Activated T-cell treated with anti-CD3 and anti-CD28 coated beads, Interleukin-2, amount 50 U/mL, for 24 hours (primary cell): ENCODE data around the gene GMDS.

Experiments used
- DNase-seq: peaks from one replicate; pipeline ENCODE4 v3.0.0-alpha.2; 2020
- H3K27ac Mint-ChIP-seq: 2 replicates; pipeline ENCODE4 v1.8.0; 2020; ENCODE audit warnings: mild to moderate bottlenecking, mixed read lengths
- H3K27me3 Mint-ChIP-seq: 2 replicates; pipeline ENCODE4 v1.8.0; 2020; ENCODE audit warnings: mixed read lengths
- H3K36me3 Mint-ChIP-seq: 2 replicates; pipeline ENCODE4 v1.8.0; 2020; ENCODE audit warnings: low read depth, mixed read lengths
- H3K4me1 Mint-ChIP-seq: 2 replicates; pipeline ENCODE4 v1.8.0; 2020; ENCODE audit warnings: low read depth, mixed read lengths
- H3K4me3 Mint-ChIP-seq: 2 replicates; pipeline ENCODE4 v1.8.0; 2020; ENCODE audit warnings: mild to moderate bottlenecking, moderate library complexity, mixed read lengths
- H3K9me3 Mint-ChIP-seq: 2 replicates; pipeline ENCODE4 v1.8.0; 2020; ENCODE audit warnings: mixed read lengths

GMDS gene

GRCh38 chr6:1738558-1739081 is 506.8 kb downstream of the GMDS start:
- Mint-ChIP-seq H3K4me1 (no peaks in the 10 kb centered on the region), H3K36me3 (peaks cover 12% of the 10 kb centered on the region), H3K27ac (no peak overlapping the region), H3K4me3 (no peak overlapping the region), H3K9me3 (no peaks in the 10 kb centered on the region), H3K27me3 (no peaks in the 10 kb centered on the region)
- DNase-seq = no peak

- DNase-seq = no peak
- Mint-ChIP-seq H3K27ac (no peak overlapping the region), H3K4me1 (no peaks in the 10 kb centered on the region), H3K4me3 (no peak overlapping the region), H3K36me3 (peaks cover 12% of the 10 kb centered on the region), H3K27me3 (no peaks in the 10 kb centered on the region), H3K9me3 (no peaks in the 10 kb centered on the region)
Measured at GRCh38 chr6:1737463-1738311, 507.7 kb downstream of the GMDS start.

- Mint-ChIP-seq H3K27ac (no peak overlapping the region), H3K36me3 (peaks cover 13% of the 10 kb centered on the region), H3K4me1 (no peaks in the 10 kb centered on the region), H3K4me3 (no peak overlapping the region), H3K9me3 (no peaks in the 10 kb centered on the region), H3K27me3 (no peaks in the 10 kb centered on the region)
- no peak for DNase-seq
Measured at GRCh38 chr6:1736346-1737105, 508.9 kb downstream of the GMDS start.

DNA sequence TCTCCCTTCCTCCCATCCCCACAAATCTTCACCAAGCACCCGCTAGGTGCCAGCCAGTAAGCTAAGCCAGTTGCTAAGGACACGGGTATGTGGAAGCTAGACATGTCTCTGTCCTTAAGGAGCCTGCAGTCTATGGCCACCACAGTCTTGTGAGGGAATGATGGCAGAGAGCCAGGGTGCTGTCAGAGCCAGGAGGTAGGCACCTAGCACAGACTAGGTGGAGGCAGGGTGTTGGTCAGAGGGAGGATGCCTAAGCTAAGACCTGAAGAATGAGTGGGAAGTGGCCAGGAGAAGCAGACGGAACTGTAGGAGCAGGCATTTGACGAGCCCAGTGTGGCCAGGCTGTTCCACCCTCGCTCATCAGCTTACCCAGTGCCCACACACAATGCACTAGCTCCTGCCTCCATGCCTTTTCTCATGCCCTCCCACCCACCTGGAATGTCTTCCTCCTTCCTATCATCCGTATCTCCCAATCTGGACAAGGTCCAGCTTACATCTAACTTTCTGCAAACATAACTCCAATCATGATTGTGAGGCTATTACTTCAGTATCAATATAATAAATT is 510.1 kb downstream of the GMDS start:
- H3K9me3 Mint-ChIP-seq = no peaks in the 10 kb centered on the region
- no peaks in the 10 kb centered on the region for H3K4me1 Mint-ChIP-seq
- H3K27me3 Mint-ChIP-seq = no peaks in the 10 kb centered on the region
- no peak overlapping the region for H3K4me3 Mint-ChIP-seq
- H3K36me3 Mint-ChIP-seq = peaks cover 9% of the 10 kb centered on the region
- no peak overlapping the region for H3K27ac Mint-ChIP-seq
- no peak for DNase-seq

- Mint-ChIP-seq H3K27ac (no peak overlapping the region), H3K4me3 (no peak overlapping the region), H3K36me3 (peaks cover 21% of the 10 kb centered on the region), H3K27me3 (no peaks in the 10 kb centered on the region), H3K9me3 (no peaks in the 10 kb centered on the region), H3K4me1 (no peaks in the 10 kb centered on the region)
- no peak for DNase-seq
Measured at GRCh38 chr6:1730882-1731281, 514.5 kb downstream of the GMDS start.

- no peaks in the 10 kb centered on the region for H3K9me3 Mint-ChIP-seq
- no peak for DNase-seq
- H3K4me1 Mint-ChIP-seq = no peaks in the 10 kb centered on the region
- no peak overlapping the region for H3K4me3 Mint-ChIP-seq
- H3K27me3 Mint-ChIP-seq = no peaks in the 10 kb centered on the region
- H3K27ac Mint-ChIP-seq = no peak overlapping the region
- peaks cover 32% of the 10 kb centered on the region for H3K36me3 Mint-ChIP-seq
Measured at GRCh38 chr6:1729750-1730140, 515.7 kb downstream of the GMDS start.

- Mint-ChIP-seq H3K4me1 (no peaks in the 10 kb centered on the region), H3K9me3 (no peaks in the 10 kb centered on the region), H3K27ac (no peak overlapping the region), H3K4me3 (no peak overlapping the region), H3K36me3 (peaks cover 35% of the 10 kb centered on the region), H3K27me3 (no peaks in the 10 kb centered on the region)
- DNase-seq = no peak
Measured at GRCh38 chr6:1729133-1729749, 516.2 kb downstream of the GMDS start.

- no peak overlapping the region for H3K27ac Mint-ChIP-seq
- no peaks in the 10 kb centered on the region for H3K4me1 Mint-ChIP-seq
- H3K4me3 Mint-ChIP-seq = no peak overlapping the region
- peaks cover 37% of the 10 kb centered on the region for H3K36me3 Mint-ChIP-seq
- DNase-seq = no peak
- no peaks in the 10 kb centered on the region for H3K9me3 Mint-ChIP-seq
- H3K27me3 Mint-ChIP-seq = no peaks in the 10 kb centered on the region
Measured at GRCh38 chr6:1726341-1726768, 519.0 kb downstream of the GMDS start.

GRCh38 chr6:1724616-1725015 is 520.8 kb downstream of the GMDS start:
- H3K27me3 Mint-ChIP-seq = no peaks in the 10 kb centered on the region
- no peaks in the 10 kb centered on the region for H3K4me1 Mint-ChIP-seq
- DNase-seq = no peak
- no peak overlapping the region for H3K27ac Mint-ChIP-seq
- H3K36me3 Mint-ChIP-seq = peaks cover 33% of the 10 kb centered on the region
- no peaks in the 10 kb centered on the region for H3K9me3 Mint-ChIP-seq
- no peak overlapping the region for H3K4me3 Mint-ChIP-seq

GRCh38 chr6:1724124-1724523 is 521.3 kb downstream of the GMDS start:
- no peak for DNase-seq
- H3K36me3 Mint-ChIP-seq = peaks cover 33% of the 10 kb centered on the region
- no peak overlapping the region for H3K4me3 Mint-ChIP-seq
- H3K27ac Mint-ChIP-seq = no peak overlapping the region
- H3K4me1 Mint-ChIP-seq = no peaks in the 10 kb centered on the region
- H3K9me3 Mint-ChIP-seq = no peaks in the 10 kb centered on the region
- no peaks in the 10 kb centered on the region for H3K27me3 Mint-ChIP-seq

DNA sequence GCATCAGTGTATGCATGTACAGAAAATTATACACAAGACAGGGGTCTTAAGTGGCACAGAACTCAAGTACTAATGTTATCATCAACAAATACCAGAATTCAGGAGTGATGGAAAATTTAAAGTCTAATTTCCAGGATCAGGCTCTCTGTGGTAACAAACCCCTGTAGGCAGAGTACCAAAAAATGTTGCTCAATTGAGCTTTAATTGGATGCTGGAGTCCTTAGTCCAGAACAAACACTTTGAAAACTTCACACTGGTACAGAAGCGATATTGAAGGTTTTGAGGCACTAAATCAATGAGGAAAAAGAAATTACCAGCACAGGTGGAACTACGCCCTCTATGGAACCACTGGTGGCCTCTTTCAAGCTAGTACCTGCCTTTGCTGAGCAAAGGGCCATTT is 522.6 kb downstream of the GMDS start:
- H3K4me3 Mint-ChIP-seq = no peak overlapping the region
- H3K4me1 Mint-ChIP-seq = no peaks in the 10 kb centered on the region
- DNase-seq = no peak
- H3K27me3 Mint-ChIP-seq = no peaks in the 10 kb centered on the region
- H3K27ac Mint-ChIP-seq = no peak overlapping the region
- H3K9me3 Mint-ChIP-seq = no peaks in the 10 kb centered on the region
- peaks cover 39% of the 10 kb centered on the region for H3K36me3 Mint-ChIP-seq

DNA sequence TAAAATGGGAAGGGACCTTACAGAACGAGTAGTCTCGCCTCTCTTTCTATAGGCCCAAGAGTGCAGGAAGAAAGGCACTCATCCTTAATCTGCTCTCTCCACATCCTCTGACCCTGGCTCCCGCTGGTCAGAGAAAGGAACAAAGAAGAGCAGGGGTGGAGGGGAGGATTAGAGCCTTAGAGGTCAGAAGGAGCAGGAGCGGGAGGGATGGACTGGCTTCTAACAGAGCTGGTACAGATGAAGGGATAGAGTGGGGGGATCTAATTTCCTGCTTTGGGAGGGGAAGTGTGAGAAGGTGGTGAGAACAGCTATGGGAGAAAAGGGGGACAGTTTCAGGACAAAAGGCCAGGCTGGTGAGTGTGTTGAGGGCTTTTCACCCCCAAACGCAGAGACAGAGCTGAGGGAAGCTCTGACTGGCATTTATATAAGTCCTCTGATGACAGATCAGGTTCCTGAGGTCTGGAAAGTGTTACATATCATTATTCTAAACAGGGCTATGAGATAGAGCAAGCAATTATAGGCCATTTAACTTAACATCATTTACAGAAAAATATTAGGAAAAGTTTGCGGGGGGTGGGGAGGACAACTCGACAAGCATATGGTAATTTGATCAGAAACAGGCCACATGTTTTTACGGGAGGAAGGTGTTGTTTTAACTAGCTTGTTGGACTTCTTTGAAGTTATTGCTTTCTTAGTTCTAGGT is 524.6 kb downstream of the GMDS start:
- Mint-ChIP-seq H3K27me3 (no peaks in the 10 kb centered on the region), H3K36me3 (peaks cover 32% of the 10 kb centered on the region), H3K27ac (no peak overlapping the region), H3K4me1 (no peaks in the 10 kb centered on the region), H3K9me3 (no peaks in the 10 kb centered on the region), H3K4me3 (no peak overlapping the region)
- no peak for DNase-seq

- no peak overlapping the region for H3K27ac Mint-ChIP-seq
- H3K9me3 Mint-ChIP-seq = no peaks in the 10 kb centered on the region
- H3K4me1 Mint-ChIP-seq = no peaks in the 10 kb centered on the region
- H3K36me3 Mint-ChIP-seq = peaks cover 27% of the 10 kb centered on the region
- no peaks in the 10 kb centered on the region for H3K27me3 Mint-ChIP-seq
- no peak for DNase-seq
- no peak overlapping the region for H3K4me3 Mint-ChIP-seq
Measured at GRCh38 chr6:1719922-1720321, 525.5 kb downstream of the GMDS start.

DNA sequence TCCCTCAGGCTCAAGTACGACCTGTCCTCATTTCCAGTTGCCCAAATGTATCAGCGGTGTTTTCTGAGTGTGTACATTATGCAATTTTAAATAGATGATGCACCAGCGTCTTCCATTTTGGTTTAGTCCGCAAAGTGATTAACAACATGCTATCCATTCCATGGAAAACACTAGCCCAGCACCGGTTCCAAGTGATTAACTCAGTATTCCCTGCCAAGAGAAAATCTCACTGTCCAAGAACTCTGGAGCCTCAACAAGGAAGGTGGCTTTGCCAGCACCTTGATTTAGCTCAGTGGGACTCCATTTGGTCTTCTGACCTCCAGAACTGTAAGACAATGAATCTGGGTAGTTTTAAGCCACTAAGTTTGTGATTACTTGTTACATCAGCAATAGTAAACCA is 528.5 kb downstream of the GMDS start:
- H3K4me3 Mint-ChIP-seq = no peak overlapping the region
- no peak overlapping the region for H3K27ac Mint-ChIP-seq
- H3K9me3 Mint-ChIP-seq = no peaks in the 10 kb centered on the region
- H3K27me3 Mint-ChIP-seq = no peaks in the 10 kb centered on the region
- H3K4me1 Mint-ChIP-seq = no peaks in the 10 kb centered on the region
- DNase-seq = no peak
- H3K36me3 Mint-ChIP-seq = peaks cover 21% of the 10 kb centered on the region
